Measurements from ENCODE around the gene EXOC6.
"Not testable (repeated sequence)": the region's sequence is repeated elsewhere in the genome, so short reads cannot be mapped to it uniquely, and the experiment has no call there.

The EXOC6 gene

DNA sequence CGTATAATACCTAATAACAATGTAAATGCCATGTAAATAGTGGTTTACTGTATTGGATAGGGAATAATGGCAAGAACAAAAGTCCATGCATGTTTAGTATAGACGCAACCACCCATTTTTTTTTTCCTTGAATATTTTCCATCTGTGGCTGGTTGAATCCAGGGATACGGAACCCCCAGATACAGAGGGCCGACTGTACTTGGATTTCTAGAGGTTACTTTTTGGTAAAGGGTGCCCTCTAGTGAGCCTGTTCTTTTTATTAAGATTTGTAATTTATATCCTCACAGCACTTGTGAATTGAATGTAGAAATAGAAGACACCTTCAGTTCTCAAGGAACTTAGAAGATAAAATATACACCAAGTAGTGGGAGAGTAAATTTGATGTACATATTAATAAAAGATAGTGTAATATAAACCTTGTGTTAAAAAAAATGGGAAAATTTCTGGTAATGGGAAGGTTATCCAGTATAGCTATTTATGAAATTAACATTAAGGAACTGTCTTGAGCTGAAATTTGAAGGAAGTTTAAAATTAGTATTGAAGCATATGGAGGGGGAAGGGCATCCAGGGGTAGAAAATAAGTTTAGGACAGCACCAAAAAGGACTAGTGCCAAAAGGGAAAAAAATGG, 32.0 kb downstream of the EXOC6 start:
- DNase-seq (ENCODE audit: low read depth in 2 of 2): no peak

DNA sequence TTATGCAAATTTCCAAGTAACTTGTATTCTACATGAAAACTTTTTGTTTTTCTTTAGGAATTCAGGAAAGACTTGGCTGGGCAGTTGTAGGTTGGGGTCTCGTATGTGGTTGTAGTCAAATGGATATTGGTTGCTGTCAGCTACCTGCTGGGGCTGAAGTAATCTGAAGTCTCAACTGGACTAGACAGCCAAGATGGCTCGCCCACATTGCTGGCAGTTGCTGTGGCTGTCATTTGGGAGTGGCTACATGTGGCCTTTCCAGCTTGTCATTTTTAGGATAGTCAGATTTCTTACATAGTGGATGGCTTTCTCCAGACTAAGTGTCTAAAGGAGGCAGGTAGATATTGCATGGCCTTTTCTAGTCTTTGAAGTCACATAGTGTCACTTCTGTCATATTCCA, 32.6 kb downstream of the EXOC6 start:
- no peak for DNase-seq (ENCODE audit: low read depth in 2 of 2)

DNA sequence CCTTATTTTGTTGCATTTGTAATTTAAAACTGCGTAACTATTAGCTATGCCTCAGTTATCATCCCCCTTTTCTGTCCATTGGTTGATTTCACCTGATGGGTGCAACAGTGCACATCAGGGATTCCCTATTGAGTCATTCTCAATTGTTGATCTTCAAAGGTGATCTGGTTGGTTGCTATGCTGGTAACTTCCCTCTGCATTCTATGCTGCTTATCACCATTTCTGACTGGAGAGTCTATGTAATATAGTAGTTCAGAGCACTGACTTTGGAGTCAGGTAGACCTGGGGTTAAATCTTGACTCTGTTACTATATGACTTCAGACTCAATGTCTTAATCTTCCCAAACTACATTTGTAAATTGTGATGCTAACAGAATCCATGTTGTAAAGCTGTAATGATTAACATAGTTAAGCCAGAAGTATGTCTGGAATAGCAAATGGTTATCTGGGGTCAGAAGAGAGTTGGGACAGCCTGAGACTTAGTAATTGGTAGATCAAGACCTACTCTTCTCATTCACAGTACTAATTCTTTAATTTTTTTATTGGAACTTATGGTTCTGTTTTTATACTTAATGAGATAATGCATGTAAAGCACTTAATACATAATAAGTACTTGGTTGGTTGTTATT, 38.1 kb downstream of the EXOC6 start:
- no peak for DNase-seq (ENCODE audit: low read depth in 2 of 2)

DNA sequence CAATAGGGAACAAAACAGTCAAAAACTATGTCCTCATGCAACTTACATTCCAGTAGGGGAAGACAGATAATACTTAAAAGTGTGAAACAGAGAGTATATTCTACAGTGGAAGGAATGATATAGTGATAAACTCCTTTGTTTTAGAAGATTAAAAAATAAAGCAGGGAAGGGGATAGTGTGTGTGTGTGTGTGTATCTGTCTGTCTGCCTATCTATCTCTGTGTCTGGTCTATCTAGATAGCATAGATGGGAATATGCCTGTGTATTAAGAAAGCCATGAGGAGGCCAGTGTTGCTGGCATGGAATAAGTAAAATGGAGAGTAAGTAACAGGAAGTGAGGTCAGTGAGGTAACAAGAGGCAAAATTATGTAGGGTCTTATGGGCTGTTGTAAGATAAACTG, 42.2 kb downstream of the EXOC6 start:
- DNase-seq (ENCODE audit: low read depth in 2 of 2): no peak

DNA sequence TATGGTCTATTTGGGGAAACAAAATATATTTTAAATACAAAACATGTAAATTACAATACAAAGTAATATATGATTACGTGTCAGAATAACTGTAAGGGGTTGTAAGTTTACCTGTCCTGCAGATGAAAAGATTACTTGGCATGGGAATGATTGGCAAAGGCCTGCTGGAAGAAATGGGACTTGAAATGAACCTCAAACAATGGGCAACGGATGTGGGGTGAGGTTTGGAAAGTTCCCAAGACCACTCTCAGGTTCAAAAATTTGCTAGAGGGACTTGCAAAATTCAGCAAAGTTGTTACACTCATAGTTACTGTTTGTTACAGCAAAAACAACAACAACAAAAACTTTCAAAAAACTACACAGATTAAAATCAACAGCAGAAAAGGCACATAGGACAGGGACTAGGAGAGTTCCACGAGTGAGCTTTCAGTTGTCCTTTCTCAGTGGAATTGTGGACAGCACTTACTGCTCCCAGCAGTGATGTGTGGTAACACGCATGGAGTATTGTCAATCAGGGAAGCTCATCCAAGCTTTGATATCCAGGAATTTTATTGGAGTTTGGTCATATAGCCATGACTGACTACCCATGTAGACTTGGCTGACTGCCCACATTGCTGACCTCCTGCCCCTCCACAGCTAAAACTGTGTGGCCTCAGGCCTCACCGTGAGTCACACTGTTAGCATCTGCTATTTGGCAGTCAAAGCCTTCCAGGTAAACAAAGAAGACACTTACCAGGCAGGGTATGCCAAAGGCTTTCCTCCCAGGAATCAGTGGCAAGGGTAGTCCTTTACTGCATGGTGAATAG, 43.8 kb downstream of the EXOC6 start:
- no peak for DNase-seq (ENCODE audit: low read depth in 2 of 2)

DNA sequence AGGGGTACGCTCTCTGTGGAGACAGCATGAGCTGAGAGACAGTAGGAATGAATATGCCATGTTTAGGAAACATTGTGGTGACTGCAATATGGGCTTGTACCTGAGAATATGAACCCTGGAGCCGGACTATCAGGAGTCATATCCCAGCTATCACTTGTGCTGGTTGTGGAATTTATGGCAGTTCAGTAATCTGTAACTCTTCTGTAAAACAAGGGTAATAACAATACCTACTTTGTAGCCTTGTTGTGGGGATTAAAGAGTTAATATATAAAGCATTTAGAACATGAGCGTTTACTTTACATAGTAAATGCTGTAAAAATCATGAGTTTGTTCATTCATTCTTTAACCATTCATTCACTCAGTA, 44.4 kb downstream of the EXOC6 start:
- no peak for DNase-seq (ENCODE audit: low read depth in 2 of 2)

DNA sequence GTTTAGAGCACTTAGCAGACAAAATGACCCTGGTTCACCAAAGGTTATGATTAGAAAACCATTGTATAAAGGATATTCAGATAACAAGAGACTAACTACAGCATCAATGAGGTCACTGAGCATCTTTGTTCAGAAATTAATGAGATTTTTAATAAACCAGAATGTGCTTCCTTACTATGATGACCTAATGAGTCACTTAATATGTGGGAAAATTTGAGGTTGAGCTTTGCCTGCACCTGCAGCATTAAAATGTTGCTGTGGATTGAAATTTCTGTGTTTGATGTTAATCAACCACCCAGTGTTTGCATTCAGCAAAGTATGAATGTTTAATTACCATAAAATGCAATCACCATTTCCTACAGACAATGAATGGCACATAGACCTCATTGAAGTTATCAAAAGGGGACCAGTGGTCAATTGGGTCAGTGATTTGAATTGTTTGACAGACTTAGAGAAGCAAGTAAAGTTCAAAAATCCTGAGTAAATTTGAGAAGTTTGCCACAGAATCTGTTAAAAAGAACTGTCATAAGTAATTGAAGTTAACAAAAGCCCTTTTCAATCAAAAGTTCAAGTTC, 45.8 kb downstream of the EXOC6 start:
- no peak for DNase-seq (ENCODE audit: low read depth in 2 of 2)

DNA sequence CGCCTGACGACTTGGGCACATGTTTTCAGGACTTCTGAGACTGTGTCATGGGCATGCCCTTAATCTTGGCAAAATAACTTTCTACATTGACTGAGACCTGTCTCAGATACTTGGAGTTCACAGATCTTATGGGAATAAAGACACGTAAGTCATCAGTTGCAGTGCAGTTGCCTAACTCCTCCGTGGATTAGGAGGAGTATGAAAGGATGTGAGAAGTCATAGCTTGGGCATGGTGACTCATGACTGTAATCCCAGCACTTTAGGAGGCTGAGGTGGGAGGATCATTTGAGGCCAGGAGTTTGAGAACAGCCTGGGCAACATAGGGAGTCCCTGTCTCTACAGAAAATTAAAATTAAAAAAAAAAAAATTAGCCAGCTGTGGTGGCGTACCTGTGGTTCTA, 49.6 kb downstream of the EXOC6 start:
- DNase-seq (ENCODE audit: low read depth in 2 of 2): no peak

DNA sequence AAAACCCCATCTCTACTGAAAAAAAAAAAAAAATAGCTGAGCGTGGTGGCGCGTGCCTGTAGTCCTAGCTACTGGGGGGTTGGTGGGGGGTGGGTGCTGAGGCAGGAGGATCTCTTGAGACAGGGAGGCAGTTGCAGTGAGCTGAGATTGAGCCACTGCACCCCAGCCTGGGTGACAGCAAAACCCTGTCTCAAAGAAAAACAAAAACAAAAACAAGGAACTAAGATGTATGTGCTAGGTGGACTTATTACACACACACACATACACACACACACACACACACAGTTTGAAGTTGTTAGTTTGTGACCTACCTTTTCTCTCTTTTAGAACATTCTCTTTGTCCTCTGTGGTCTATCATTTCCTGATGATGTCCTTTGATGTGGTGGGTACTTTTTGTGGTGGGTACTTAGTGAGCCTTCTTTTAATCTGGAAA, 53.5 kb downstream of the EXOC6 start:
- no peak for DNase-seq (ENCODE audit: low read depth in 2 of 2)

DNA sequence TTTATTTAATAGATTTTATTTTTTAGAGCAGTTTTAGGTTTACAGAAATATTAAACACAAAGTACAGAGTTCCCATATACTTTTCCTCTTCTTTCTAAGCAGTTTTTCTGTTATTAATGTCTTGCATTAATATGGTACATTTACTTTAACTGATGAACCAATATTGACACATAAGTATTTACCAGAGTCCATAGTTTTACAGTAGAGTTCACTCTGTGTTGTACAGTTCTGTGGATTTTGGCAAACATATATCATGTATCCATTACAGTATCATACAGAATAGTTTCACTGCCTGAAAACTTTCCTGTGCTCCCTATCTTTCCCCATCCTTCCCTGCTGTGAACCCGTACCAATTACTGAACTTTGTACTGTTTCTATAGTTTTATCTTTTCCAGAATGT, 55.3 kb downstream of the EXOC6 start:
- DNase-seq (ENCODE audit: low read depth in 2 of 2): no peak

DNA sequence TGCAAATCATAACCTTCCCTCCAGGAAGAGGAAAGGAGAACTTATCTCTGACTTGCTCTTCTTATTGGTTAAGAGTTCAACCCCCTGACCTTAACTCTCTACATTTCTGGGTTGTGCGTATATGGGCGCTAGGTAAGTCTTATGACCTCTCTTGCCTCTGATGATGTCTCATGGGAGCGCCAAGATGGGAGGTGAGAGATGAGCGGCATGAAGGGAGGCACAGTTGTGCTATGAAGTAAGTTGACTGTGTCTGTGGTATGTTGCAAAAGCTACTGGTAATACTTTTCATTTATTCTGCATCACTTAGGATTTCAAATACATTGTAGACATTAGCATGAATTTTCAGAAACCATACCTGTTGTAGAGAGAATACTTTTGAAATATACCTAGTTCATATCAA, 59.0 kb downstream of the EXOC6 start:
- DNase-seq (ENCODE audit: low read depth in 2 of 2): no peak

DNA sequence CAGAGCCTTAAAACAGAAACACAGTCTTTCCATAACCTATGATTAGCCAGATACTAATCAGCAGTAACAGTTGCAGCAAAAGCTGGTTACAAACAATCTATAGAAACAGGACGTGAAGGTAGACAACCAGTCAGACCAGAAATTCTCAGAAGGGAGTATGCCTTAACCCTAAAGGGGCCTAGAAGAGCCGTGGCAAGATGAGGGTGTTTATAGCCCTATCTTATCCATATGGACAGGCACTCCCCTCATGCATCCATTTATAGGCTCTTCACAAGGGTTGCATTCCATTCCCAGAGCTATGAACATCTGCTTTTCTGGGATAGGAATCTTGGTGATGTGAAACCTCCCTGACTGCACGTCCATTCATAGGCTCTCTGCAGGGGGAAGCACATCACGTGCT, 64.3 kb downstream of the EXOC6 start:
- not testable (repeated sequence) for DNase-seq (ENCODE audit: low read depth in 2 of 2)

DNA sequence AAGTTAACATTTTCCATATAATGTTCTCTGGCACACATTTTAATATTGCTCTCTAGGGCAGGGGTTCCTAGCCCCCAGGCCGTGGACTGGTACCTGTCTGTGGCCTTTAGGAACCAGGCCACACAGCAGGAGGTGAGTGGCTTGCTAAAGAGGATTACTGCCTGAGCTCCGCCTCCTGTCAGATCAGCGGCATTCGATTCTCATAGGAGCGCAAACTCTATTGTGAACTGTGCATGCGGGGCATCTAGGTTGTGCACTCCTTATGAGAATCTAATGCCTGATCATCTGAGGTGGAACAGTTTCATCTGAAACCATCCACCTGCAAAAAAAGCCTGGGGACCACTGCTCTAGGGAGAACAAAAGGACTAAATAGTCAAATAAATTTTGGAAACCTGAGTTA, 65.7 kb downstream of the EXOC6 start:
- DNase-seq (ENCODE audit: low read depth in 2 of 2): no peak

DNA sequence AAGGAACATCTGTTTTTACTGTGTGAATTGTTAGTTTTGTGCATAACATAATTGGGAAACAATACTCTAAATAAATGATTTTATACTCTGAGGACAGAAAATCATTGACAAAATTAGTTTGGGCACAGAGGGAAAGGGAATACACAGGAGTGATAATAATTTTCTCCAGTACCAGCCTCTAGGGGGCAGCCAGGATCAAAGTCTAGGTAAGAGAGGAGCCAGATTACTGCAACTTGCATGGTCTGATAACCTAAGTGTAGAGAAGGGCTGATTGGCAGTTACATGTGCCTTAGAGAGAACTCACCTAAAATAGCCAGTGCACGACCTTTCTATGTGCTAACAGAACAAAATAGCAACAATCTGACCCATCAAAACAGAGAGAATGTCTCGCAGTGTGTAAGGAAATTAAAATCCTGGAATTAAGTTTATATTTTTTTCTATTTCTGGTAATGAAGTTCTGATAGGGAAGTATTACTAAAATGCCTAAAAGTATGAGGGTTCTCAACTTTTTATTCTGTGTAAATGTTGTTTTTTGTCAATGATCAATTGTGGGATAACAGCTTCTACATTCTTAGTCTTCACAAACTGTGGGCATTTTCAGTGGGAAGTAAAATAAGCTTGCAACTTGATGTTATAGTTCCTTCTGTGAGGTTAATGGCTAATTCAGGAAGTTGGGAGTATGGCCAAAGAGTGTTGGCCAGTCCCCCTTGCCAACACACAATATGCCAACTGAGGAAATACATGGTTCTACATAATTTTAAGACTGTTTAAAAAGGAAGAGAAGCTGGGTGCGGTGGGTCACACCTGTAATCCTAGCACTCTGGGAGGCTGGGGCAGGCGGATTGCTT, 66.4 kb downstream of the EXOC6 start:
- peak in 1 of 2 donors; percentile 26 for DNase-seq (ENCODE audit: low read depth in 2 of 2)

DNA sequence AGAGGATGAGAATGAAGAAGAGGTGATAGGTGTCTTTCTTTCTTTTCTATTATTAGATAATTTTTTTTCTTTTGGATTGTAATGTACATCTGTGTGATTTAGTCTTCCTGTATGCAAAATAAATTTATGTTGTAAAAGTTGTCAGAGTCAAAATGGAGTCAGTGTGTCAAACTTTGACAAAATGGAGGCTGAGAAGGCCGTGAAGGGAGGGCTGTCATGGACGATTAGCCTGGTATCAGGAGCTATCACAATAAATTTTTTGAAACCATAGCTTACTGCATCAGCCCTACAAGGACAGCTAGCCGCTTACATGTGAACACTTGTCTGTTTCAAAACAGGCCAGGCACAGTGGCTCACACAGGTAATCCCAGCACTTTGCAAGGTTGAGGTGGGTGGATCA, 67.6 kb downstream of the EXOC6 start:
- DNase-seq (ENCODE audit: low read depth in 2 of 2): no peak

DNA sequence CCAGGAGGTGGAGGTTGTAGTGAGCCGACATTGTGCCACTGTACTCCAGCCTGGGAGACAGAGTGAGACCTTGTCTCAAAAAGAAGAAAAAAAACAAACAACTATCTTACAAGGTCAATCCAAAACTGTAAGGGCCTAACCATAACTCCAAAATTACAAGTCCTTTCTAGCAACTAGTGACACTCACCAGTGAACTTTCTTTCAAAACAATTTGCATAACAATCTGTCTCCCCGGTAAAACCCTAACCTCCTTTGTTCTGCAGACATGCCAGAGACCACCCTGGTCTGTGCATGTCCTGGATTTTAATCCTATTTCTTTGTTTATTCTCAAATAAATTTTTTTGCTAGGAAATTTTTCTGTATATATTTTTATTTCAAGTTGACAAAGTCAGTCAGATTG, 68.1 kb downstream of the EXOC6 start:
- DNase-seq (ENCODE audit: low read depth in 2 of 2): no peak

DNA sequence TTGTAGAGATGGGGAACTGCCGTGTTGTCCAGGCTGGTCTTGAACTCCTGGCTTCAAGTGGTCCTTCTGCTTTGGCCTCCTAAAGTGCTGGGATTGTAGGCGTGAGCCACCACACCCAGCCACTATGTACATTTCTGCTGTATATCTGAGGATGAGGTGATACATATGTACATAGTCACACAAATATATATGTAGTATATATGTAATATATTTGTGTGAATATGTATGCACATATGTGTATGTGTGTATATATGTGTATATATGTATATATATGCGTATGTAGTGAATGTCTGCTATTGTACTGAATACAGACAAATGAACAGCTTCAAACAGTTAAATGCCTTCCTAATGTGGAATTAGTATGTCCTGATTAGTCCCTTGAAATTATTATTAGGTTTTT, 70.3 kb downstream of the EXOC6 start:
- DNase-seq (ENCODE audit: low read depth in 2 of 2): no peak

DNA sequence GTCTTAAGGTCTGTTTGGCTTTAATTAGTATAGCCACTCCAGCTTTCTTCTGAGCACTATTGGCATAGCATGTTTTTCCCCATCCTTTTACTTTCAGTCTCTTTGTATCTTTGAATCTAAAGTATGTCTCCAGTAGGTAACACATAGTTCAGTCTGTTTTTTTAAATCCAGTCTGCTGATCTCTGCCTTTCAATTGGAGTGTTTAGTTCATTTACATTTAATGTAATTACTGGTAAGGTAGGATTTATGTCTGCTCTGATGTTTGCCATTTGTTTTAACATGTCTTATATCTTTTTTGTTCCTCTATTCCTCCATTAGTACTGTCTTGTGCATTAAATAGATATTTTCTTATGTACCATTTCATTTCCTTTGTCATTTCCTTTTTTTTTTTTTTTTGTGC, 72.5 kb downstream of the EXOC6 start:
- DNase-seq (ENCODE audit: low read depth in 2 of 2): no peak

DNA sequence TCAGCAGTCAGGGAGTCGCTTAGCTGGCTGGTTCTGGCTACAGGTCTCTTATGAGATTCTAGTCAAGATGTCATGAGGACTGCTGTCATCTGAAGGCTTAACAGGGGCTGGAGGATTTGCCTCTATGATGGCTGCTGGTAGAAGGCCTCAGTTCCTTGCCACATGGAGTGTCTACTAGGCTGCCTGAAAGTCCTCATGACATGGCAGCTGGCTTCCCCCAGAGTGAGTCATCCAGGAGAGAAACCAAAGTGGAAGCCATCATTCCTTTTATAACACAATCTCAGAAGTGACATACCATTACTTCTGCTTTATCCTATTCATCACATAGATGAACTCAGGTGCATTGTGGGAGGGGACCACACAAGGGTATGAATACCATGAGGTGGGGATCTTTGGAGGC, 75.1 kb downstream of the EXOC6 start:
- DNase-seq (ENCODE audit: low read depth in 2 of 2): no peak

DNA sequence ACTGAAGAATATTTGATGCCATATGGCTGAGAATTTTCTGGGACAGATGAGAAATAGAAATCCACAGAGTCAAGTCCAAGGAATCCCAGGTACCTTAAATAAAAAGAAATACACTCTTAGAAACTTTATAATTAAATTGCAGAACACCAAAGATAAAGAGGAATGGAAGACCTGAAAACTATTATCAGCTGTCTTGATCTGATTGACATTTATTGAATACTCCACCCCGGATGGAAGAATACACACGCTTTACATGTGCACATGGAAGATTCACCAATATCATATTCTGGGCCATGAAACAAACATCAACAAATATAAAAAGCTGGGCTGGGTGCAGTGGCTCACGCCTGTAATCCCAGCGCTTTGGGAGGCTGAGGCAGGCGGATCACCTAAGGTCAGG, 81.6 kb downstream of the EXOC6 start:
- no peak for DNase-seq (ENCODE audit: low read depth in 2 of 2)

DNA sequence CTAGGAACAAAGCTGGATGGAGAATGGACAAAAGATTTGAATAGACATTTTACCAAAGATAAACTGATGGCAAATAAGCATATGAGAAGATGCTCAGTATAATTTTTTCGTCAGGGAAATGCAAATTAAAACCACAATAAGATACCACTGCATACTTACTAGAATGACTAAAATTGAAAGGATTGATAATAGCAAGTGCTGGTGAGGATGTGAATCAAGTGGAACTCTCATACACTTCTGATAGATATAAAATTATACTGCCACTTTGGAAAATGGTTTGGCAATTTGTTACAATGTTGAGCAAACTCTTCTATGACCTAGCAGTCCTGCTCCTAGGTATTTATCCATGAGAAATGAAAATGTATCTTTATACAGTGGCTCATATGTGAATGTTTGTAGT, 83.3 kb downstream of the EXOC6 start:
- DNase-seq (ENCODE audit: low read depth in 2 of 2): no peak

DNA sequence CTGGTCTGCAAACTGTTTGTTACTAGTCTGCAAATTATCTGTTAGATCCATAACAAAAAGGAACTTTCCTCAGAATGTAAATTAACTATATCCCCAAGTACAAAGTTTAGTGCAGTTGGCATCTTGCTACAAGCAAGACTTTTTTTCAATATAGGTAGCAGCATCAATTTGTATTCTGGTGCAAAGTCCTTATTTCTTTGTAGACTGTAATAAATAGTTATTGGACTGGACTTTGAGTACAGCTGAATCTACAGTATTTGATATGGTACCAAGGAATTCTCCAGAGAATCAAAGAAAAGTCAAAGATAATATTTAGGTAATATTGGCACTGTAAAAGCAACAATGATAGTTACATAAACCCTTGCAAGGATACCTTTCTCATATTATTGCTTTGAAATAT, 89.6 kb downstream of the EXOC6 start:
- no peak for DNase-seq (ENCODE audit: low read depth in 2 of 2)
